GM18505 (cell line): ENCODE data around the gene LMAN1L.

Experiments
- ATAC-seq: cut with Tn5 transposase; IDR thresholded peaks from one replicate; pipeline ENCODE4 v1.9.1; 2021; ENCODE audit not compliant: unreplicated experiment
- POLR2A ChIP-seq: IDR thresholded peaks from 4 replicates; pipeline ENCODE4 v1.6.1; 2011; ENCODE audit warnings: borderline replicate concordance; ENCODE audit not compliant: insufficient read depth, insufficient read length; ENCODE audit errors: extremely low read depth

The LMAN1L gene

GRCh38 chr15:74821091-74821789 lies 8.6 kb downstream of the LMAN1L start:
- TF ChIP-seq POLR2A, result peak; percentile 37
- ATAC-seq, result peak; percentile 59

DNA sequence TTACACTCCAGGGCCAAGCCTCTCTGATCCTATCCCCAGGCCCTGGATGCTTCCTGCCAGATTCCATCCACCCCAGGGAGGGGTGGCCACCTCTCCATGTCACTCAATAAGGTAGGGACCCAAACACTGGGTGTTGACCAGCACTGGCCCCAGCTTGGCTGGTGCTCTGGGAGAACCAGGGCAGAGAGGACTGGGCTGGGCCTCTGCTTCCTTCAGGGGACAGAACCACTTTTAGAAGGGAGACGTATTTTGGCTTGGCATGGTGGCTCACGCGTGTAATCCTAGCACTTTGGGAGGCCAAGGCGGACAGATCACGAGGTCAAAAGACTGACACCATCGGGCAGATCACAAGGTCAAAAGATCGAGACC lies 9.1 kb downstream of the LMAN1L start:
- no peak for ATAC-seq
- TF ChIP-seq POLR2A, result no peak

DNA sequence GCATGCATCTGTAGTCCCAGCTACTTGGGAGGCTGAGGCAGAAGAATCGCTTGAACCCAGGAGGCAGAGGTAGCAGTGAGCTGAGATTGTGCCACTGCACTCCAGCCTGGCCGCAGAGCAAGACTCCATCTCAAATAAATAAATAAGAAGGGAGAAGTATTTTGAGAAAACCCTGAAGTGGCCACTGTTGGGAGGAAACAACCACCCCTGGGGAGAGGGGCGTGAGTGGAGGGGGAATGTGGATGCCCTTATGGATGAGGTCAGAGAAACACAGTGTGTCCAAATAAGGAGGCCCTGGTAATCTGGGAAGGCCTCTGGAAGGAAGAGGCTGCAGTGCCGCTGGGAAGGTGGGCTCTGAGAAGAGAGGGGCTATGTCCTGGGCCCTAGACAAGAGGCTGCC lies 9.6 kb downstream of the LMAN1L start:
- TF ChIP-seq POLR2A, result no peak
- ATAC-seq, result no peak

GRCh38 chr15:74823324-74823723 lies 10.7 kb downstream of the LMAN1L start:
- TF ChIP-seq POLR2A, result no peak
- ATAC-seq, result no peak

DNA sequence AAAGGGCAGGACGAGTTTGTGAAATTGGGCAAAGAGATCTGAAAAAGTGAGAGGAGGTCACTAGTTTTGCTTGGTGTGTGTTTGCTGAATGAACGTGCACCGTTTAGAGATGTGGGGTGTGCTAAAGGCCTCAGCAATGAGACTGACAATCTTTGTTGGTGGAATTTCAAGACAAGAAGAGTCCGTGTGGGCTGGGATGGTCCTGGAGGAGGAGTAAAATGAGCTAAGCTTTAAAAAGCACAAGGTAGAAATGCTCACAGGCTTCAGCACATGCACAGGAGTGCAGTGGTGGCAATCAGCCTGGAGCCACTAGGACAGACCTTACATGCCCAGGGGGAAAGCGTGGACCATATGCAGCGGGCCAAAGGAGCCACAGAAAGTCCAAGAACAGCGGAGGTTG lies 12.3 kb downstream of the LMAN1L start:
- TF ChIP-seq POLR2A, result no peak
- ATAC-seq, result no peak

DNA sequence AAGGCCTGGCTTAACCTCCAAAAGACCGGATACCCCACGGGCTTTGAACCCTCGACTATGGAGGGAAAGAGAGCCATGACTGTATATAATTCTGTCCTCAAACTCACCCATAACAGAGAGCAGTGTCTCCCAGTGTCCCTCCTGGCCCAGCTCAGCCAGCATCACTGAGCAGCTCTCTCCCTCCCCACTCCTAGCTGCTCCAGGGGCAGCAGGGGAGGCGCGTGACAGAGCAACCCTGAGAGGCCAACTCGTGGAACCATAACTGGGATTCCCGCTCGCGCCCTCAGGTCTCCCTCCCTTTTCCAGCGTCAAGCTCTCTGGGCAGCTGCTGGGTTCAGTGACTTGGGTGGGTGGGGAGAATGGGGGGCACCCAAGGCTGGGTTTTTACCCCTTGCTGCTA lies 13.2 kb downstream of the LMAN1L start:
- TF ChIP-seq POLR2A, result no peak
- no peak for ATAC-seq

GRCh38 chr15:74826364-74826819 lies 13.8 kb downstream of the LMAN1L start, which contains the start of gene CPLX3:
Gene CPLX3 (plus strand): TSS chr15:74826627. CDS start chr15:74826704, 77 bp downstream.
- TF ChIP-seq POLR2A, result no peak
- no peak for ATAC-seq

- ATAC-seq, result no peak
- TF ChIP-seq POLR2A, result no peak
Observed at GRCh38 chr15:74826921-74827320, 14.3 kb downstream of the LMAN1L start.

DNA sequence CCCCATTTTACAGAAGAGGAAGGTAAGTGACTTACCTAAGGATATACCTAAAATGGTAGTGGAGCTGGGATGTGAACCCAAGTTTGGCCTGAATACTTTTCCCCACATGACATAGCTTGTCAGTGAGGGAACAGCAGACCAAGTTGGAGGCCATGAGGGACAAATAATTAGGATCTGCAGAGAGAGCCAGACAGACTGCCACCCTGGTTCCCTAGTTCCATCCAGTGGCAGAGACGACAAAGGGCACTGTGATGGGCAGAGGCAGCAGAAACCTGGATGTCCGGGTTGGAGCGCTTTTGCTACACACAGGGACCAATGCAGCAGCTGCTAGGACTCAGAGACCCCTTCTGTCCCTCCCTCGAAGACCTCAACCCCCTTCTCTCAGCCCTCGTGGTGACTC lies 15.0 kb downstream of the LMAN1L start:
- TF ChIP-seq POLR2A, result no peak
- ATAC-seq, result no peak

GRCh38 chr15:74828835-74829234 lies 16.2 kb downstream of the LMAN1L start:
- no peak for ATAC-seq
- TF ChIP-seq POLR2A, result no peak

DNA sequence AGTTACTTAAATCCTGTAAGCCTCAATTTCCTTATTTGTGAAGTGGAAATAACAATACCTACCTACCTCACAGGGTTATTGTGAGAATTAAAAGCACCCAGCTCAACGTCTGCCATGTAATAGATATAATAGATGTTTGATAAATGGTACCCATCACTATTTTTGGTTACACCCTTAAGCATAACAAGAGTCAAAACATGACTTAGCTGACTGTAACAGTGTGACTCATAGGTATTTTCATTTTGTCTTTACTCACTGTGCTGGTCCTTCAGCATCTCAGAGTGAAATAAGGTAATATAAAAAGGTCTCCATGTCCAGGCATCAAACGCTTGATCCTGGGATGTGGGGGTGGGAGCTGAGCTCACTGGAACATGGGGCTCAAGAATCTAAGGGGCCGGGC lies 16.9 kb downstream of the LMAN1L start:
- TF ChIP-seq POLR2A, result no peak
- ATAC-seq, result no peak

DNA sequence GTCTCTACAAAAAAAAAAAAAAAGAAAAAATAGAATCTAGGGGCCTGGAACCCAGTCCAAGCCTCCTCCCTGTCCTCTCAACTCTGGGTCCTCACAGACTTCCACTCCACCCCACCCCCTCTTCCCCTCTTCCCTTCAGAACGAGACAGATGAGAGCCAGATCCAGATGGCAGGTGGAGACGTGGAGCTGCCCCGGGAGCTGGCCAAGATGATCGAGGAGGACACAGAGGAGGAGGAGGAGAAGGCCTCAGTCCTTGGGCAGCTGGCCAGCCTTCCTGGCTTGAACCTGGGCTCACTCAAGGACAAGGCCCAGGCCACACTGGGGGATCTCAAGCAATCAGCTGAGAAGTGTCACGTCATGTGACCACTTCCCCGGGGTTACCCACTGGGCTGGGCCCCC lies 17.4 kb downstream of the LMAN1L start:
- TF ChIP-seq POLR2A, result no peak
- no peak for ATAC-seq

GRCh38 chr15:74830868-74831267 lies 18.2 kb downstream of the LMAN1L start:
- ATAC-seq, result no peak
- TF ChIP-seq POLR2A, result no peak

DNA sequence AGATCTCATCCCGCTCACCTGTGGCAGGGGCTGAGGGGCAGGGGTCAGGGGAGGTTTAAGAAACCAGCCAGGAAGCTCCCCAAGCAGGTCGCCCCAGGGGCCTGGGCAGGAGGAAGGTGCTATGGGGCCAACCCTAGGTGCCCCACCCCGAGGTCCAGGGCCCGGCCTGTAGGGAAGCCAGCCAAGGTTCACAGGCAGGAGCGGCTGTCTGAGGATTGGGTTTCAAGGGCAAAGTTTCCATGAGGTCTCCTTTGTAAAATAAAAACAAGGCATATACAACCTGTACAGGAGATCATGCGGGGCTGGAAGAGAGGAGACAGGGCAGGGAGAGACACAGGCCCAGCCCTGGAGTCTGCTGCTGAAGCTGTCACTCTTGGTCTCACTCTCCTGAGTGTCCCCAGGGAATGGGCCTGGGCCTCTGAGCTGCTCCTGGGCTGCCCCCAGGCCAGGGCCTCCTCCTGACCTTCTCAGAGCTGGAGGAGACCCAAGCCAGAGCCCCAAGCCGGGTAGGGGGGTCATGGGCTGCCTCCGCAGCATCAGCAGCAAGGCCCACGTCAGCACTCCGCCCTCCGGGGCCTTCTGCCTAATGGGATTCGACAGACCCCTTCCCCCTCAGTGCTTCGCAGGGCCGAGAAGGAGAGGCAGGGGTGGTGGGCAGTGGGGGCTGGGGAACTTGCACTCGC lies 19.3 kb downstream of the LMAN1L start:
- ATAC-seq, result no peak
- no peak for TF ChIP-seq POLR2A
